Suprapubic skin (tissue), 4 donors: ENCODE data around the gene FAM209B.

Source experiments
- POLR2A ChIP-seq, 2 donors: fragments of 450-650 bp; IDR thresholded peaks; one replicate each; pipeline ENCODE4 v1.6.1; 2017; ENCODE audit warnings: antibody characterized with exemption in 2 of 2, mild to moderate bottlenecking in 2 of 2, moderate library complexity in 2 of 2
- POLR2AphosphoS5 ChIP-seq, 3 donors: sonication (generic); formaldehyde crosslinking; IDR thresholded peaks; one replicate each; pipeline ENCODE4 v1.6.1; 2017; ENCODE audit warnings: antibody characterized with exemption in 3 of 3
- TF ChIP-seq, protein P1 (sequence below), 2 donors: fragments of 200-600 bp in 1 of 2; fragments of 450-650 bp in 1 of 2; sonication (generic) in 1 of 2; IDR thresholded peaks; one replicate each; pipeline ENCODE4 v1.5.1; 2016 to 2019; ENCODE audit warnings: antibody characterized with exemption in 2 of 2, mild to moderate bottlenecking in 1 of 2, moderate library complexity in 1 of 2

DNA sequence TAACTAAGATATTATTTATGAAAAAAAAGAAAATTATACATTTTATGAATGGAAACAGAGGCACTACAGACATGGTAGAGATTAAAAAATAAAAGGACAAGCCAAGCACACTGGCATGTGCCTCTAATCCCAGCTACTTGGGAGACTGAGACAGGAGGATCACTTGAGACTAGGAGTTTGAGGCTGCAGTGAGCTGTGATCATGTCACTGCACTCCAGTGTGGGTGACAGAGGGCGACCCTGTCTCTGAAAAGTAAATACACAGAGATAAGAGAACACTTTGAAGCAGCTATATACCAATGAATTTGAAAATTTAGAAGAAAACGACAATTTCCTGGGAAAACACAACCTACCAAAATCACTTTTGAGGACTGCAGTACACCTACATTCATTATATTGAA, 48.7 kb downstream of the FAM209B start:
- TF ChIP-seq POLR2A (IDR thresholded peaks at IDR 0.05) (no peak), POLR2AphosphoS5 (IDR thresholded peaks at IDR 0.05) (no peak)
- TF ChIP-seq, protein P1, sequence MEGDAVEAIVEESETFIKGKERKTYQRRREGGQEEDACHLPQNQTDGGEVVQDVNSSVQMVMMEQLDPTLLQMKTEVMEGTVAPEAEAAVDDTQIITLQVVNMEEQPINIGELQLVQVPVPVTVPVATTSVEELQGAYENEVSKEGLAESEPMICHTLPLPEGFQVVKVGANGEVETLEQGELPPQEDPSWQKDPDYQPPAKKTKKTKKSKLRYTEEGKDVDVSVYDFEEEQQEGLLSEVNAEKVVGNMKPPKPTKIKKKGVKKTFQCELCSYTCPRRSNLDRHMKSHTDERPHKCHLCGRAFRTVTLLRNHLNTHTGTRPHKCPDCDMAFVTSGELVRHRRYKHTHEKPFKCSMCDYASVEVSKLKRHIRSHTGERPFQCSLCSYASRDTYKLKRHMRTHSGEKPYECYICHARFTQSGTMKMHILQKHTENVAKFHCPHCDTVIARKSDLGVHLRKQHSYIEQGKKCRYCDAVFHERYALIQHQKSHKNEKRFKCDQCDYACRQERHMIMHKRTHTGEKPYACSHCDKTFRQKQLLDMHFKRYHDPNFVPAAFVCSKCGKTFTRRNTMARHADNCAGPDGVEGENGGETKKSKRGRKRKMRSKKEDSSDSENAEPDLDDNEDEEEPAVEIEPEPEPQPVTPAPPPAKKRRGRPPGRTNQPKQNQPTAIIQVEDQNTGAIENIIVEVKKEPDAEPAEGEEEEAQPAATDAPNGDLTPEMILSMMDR (IDR thresholded peaks at IDR 0.05), result no peak
